Hematopoietic multipotent progenitor cell treated with erythropoietin and hydrocortisone succinate and interleukin-3 and kit ligand, for 17 days (in vitro differentiated cells): ENCODE measurements around the gene MOB3B.
"Not testable (repeated sequence)": the region's sequence is repeated elsewhere in the genome, so short reads cannot be mapped to it uniquely, and the experiment has no call there.

Experiments
- DNase-seq: peaks from one replicate; pipeline ENCODE4 v3.0.0-alpha.2; 2015; ENCODE audit warnings: low spot score

Gene MOB3B

DNA sequence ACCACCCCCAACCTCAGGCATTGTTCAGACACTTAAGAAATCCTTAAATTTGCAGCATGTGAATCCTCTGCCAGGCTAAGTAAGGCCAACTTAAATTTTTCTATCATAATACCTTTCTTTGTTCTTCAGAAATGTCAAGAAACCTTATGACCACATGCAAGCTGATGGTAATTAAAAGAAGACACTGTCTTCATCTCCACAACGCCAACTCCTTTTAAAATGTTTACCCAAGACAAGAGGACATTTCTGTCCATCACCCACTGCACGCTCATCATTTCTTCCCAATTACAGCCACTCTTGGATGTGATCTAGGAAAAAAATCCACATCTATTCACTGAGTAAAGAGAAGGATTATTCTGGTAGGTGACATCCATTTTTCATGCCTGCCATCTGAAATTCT lies 11.6 kb downstream of the MOB3B start:
- DNase-seq: no peak

GRCh38 chr9:27514551-27514950 lies 15.1 kb downstream of the MOB3B start:
- no peak for DNase-seq

GRCh38 chr9:27511771-27512170 lies 17.8 kb downstream of the MOB3B start:
- DNase-seq: no peak

DNA sequence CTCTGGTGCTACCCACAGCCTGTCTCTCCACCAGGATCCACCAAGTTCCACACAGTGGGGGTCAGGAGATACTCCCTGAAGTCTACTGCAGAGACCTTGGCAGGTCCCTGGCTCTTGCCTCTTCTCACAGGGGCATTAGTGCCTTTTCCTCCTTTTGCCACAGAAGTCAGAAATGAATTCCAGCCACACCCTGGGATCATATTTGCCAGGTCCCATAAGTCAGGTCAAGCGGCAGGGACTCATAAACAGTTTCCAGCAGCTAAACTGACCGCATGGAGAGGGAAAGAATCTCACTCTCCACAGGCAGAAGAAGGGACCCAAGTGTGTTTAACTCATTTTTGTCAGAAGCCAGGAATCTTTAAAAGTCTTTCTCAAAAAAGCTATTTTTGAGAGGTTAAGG lies 18.8 kb downstream of the MOB3B start:
- DNase-seq: no peak

DNA sequence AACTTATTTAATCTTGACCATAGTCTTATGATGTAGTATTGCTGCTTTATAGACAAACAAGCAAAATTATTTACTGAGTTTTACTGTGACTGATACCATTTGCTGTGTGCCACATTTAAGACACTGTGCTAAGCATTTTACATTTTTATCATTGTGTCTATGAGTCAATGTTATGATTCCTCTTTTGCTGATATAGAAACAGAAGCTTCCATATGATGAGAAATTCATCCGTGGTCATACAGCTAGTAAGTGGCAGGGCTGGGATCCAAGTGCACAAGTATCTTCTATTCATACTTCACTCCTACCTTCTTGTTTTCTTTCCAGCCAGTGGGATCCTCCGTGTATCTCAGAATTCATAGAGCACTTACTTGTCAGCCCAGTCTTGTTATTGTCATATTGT lies 22.6 kb downstream of the MOB3B start:
- DNase-seq: no peak

- no peak for DNase-seq
Observed at GRCh38 chr9:27505744-27506161, 23.9 kb downstream of the MOB3B start.

DNA sequence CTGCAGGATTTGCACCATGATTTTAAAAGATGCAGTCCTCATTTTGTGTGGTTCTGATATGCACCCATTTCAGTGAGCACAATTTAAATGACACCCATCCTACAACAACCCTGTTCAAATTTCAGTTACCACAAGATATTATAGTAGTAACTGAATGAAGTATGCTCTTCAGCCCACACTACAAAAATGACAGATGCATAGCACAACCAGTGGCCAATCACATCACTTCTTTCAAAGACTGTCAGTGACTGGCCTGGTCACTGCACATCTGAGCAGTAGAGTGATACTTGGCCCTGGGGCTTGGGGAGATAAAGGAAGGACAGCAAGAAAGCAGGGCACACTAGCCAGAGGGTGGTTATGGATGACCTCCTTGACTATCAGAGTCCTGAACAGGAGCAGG lies 25.4 kb downstream of the MOB3B start:
- no peak for DNase-seq

GRCh38 chr9:27503623-27504022 lies 26.0 kb downstream of the MOB3B start:
- no peak for DNase-seq

GRCh38 chr9:27500902-27501301 lies 28.7 kb downstream of the MOB3B start:
- not testable (repeated sequence) for DNase-seq

- no peak for DNase-seq
Observed at GRCh38 chr9:27499451-27499850, 30.2 kb downstream of the MOB3B start.

- no peak for DNase-seq
Observed at GRCh38 chr9:27497883-27498417, 31.7 kb downstream of the MOB3B start.

DNA sequence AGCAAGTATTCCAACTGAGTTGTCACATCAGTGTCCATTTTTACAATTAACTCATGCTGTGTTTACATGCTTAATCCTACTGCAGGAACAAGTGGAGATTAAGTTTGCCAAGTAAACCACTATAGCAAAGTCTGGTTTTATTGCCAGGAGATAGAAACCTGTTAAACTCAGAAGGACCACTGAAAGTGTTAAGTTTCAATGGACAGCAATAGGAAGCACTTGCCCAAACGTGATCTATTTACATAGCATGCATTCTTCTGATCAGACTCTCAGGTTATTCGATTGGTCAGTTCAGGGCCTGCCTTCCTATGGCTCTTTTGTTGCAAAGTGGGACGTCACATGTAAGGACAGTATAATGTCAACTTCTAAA lies 33.5 kb downstream of the MOB3B start:
- DNase-seq: no peak

DNA sequence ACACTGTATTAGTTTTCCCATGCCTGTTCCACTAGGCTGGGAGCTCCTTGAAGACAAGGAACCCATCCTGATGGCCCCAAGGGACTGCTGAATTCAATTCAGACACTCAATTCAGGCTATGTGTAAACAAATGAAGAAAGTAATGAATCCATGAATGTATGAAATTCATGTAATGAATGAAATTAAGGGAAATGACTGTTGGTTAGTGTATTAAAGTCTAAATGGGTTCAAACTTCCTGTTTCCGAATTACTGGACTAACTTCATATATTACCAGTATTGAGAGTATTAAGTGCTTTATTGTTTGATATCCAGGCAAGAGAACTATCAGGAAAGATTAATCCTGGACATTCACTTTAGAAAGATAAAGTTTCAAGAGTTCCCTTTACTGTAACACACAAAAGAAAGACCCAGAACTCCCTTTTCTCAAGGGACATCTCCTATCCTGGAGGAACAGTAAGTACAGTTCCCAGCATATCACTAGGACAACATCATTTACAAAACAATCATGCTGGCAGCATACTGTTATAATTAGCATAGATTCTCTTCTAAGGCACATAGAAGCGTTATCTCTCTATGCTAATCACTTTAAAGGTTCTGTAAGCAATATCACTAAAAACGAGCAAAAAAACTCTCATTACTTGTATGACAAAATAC lies 34.0 kb downstream of the MOB3B start:
- no peak for DNase-seq

GRCh38 chr9:27491154-27491553 lies 38.5 kb downstream of the MOB3B start:
- DNase-seq: no peak

DNA sequence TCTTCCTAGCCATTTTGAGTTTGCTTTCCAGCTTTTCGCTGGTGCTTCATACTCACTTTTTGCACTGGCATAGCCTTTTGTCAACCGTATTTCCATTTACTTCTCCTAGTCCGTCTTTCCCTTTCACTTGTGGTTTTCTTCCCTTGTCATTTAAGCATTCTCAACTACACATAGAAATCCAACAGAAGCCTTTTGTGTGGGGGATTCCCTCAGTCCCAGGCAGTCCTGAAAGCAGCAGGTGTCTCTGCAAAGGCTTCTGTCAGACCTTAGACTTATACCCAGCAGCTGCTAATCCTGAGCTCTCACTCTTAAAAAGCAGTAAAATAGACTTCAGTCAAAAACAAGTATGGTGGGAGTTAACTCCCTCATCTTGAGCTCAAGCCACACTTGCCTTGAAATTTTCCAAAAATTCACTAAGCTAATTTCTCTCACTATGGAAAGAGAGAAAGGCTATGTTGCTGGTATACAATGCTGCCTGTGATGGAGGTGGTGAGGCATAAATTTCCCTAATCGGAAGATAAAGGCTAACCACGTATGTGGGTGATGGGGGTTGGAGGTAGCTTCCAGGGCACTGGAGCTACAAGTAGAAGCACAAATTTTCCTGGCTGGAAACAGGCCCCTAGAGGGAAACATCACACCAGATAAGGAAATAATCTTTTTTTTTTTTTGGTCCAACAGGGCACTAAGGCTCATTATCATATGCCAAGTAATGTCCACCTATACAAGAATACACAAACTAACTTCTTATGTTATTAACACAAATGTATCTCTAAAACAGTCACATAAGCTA lies 40.3 kb downstream of the MOB3B start:
- no peak for DNase-seq

DNA sequence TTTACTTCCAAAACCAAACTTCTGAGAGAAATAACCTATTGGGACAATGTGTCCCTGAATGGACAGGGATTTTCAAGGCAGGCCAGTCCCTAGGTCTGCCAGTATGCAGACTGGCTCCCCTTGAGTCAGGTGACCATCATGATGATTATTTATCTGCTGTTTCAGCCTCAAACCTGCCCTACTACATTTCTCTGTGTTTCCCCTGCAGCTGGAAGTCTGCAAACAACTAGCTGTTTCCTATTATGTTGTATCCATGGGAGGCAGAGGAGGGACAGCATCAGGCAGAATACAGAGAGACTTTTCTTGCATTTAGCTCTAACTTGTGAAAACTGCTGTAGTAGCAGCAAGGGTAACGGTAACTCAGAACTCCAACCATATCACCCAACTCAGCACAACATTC lies 41.7 kb downstream of the MOB3B start:
- DNase-seq: no peak

- DNase-seq: no peak
Observed at GRCh38 chr9:27487128-27487640, 42.4 kb downstream of the MOB3B start.

GRCh38 chr9:27485158-27485557 lies 44.5 kb downstream of the MOB3B start:
- no peak for DNase-seq

GRCh38 chr9:27483576-27483975 lies 46.0 kb downstream of the MOB3B start:
- no peak for DNase-seq

- no peak for DNase-seq
Observed at GRCh38 chr9:27482709-27483108, 46.9 kb downstream of the MOB3B start.

DNA sequence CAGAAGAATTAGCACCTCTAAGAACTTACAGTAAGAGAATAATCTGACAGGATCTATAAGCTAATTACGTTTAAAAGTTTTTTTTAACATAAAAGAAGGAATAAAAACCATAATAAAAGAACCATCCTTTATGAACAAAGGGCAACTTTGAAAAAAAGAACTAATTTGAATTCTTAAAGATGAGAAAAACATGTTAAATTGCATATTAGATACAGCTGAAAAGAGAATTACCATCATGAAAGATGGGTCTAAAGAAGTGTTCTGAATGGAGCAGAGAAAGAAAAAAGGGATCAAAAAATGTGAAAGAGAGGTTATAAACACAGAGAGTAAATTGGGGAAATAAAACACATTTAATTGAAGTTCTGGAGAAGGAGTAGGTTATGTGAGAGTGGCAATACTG lies 51.3 kb downstream of the MOB3B start:
- no peak for DNase-seq

DNA sequence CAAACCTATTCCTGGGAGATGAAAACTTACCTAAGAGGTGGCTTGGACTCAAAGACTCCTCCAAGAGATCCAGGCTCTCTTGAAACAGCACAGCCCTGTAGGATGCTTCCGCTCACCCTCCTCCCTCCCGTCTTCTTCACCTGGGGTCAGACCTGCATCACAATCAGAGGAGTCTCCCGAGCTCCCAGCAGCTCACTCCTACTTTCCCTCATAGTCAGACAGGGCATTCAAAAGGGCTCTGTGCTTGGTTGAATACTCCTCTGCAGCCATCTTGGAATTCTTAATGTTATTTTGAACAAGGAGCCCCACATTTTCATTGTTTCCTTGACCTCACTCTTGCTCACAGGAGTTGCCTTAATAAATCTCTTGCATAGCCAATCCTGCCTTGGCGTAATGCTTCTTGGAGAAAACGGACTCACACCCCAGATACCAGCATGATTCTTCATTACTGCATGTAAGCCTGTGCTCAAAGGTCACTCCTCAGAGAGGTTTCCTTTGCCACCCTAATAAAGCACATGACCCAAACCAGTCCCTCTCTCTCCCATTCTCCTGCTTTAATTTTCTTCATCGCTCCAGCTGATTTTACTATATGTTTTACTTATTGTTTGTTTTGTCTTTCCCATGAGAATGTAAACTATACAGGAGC lies 52.6 kb downstream of the MOB3B start:
- DNase-seq: no peak

DNA sequence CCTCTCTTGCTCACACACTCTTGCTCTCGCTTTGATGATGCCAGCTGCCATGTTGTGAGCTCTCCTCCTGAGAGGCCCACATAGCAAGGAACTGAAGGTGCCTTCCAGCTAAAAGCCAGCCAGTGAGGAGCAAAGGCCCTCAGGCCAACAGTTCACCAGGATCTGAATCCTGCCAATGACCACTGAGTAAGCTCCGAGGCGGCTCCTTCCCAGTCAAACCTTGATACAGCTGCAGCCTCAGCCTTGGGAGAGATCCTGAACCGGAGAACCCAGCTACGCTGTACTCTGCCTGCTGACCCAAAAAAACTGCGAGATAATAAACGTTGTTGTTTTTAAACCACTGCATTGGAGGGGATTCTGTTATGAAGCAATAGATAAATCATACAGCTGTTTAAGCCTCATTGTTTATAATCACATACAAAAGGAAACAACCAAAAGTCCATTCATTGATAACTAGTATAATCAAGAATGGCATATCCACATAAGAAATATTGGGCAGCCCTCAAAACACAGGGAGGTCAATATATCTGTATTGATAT lies 54.5 kb downstream of the MOB3B start:
- no peak for DNase-seq
